T-helper 2 cell (primary cell): ENCODE measurements around the gene DAB2IP.

Experiments used
- DNase-seq, 5 experiments: peaks; one replicate each; pipeline versions ENCODE4 v3.0.0 to v3.0.0-alpha.2; 2012 to 2022

The DAB2IP gene

GRCh38 chr9:121820286-121821005 is 169.0 kb downstream of the DAB2IP start:
- no peak for DNase-seq

- no peak for DNase-seq
Measured at GRCh38 chr9:121821326-121821725, 169.9 kb downstream of the DAB2IP start.

- peak in 1 of 5 experiments; percentile 67 for DNase-seq
Measured at GRCh38 chr9:121822093-121823085, 171.0 kb downstream of the DAB2IP start.

- no peak for DNase-seq
Measured at GRCh38 chr9:121823451-121824169, 172.2 kb downstream of the DAB2IP start.

- DNase-seq: no peak
Measured at GRCh38 chr9:121824651-121825030, 173.2 kb downstream of the DAB2IP start.

GRCh38 chr9:121825031-121825691 is 173.7 kb downstream of the DAB2IP start:
- DNase-seq: no peak

GRCh38 chr9:121826711-121827110 is 175.3 kb downstream of the DAB2IP start:
- DNase-seq: no peak

GRCh38 chr9:121827251-121827967 is 176.0 kb downstream of the DAB2IP start:
- DNase-seq: no peak

GRCh38 chr9:121830441-121831140 is 179.2 kb downstream of the DAB2IP start:
- no peak for DNase-seq

GRCh38 chr9:121831869-121832268 is 180.4 kb downstream of the DAB2IP start:
- no peak for DNase-seq

GRCh38 chr9:121833061-121833460 is 181.6 kb downstream of the DAB2IP start:
- DNase-seq: no peak
